Eye (tissue), 1 donor: Measurements from ENCODE around the gene RASSF9.
A peak's percentile ranks its signal among the peaks of the same experiment; 100 is the strongest.

Source experiments
- DNase-seq: peaks from one replicate; pipeline ENCODE4 v3.0.0-alpha.2; 2015

RASSF9 gene

GRCh38 chr12:85821206-85821605 is 15.0 kb downstream of the RASSF9 start:
- DNase-seq = no peak

DNA sequence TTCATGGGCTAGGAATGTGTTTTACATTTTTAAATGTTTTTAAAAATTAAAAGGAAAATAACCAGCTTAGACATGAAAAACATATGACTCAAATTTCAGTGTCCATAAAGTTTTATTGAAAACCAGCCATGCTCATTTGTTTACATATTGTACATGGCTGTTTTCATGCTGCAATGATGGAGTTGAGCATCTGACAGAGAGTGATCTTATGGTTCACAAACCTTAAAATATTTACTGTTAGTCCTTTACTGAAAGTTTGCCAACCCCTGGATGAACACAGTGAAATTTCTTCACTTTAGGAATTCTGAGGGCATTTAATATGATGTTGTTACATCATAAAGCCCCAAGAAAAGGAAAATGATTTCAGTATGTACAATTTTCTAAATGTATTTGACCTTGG is 16.1 kb downstream of the RASSF9 start:
- DNase-seq = no peak

DNA sequence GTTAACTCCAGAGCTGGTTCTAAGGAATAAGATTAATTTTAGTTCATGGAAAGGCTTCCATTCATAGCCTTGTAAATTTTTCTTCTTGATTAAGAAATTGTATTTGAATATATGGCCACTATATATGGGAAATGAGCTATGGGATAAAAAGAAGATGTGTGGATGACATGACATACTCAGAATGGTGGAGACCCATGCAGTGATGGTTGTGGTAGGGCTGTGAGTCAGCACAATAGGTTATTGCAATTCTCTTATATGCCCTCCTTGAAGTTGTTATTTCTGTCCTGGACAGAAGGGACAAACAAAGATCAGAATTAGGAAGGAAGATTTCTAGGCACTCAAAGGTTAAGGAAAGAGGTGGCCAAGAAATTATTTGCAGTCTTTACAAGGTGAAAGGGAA is 21.5 kb downstream of the RASSF9 start:
- no peak for DNase-seq

GRCh38 chr12:85814071-85814470 is 22.1 kb downstream of the RASSF9 start:
- DNase-seq = no peak

GRCh38 chr12:85809500-85809899 is 26.7 kb downstream of the RASSF9 start:
- no peak for DNase-seq

- no peak for DNase-seq
Measured at GRCh38 chr12:85807730-85808129, 28.5 kb downstream of the RASSF9 start.

- no peak for DNase-seq
Measured at GRCh38 chr12:85805654-85806053, 30.6 kb downstream of the RASSF9 start.

- DNase-seq = no peak
Measured at GRCh38 chr12:85804663-85805062, 31.5 kb downstream of the RASSF9 start.

GRCh38 chr12:85803923-85804322 is 32.3 kb downstream of the RASSF9 start:
- DNase-seq = no peak

- no peak for DNase-seq
Measured at GRCh38 chr12:85803231-85803630, 33.0 kb downstream of the RASSF9 start.

GRCh38 chr12:85798122-85798521 is 38.1 kb downstream of the RASSF9 start:
- no peak for DNase-seq

DNA sequence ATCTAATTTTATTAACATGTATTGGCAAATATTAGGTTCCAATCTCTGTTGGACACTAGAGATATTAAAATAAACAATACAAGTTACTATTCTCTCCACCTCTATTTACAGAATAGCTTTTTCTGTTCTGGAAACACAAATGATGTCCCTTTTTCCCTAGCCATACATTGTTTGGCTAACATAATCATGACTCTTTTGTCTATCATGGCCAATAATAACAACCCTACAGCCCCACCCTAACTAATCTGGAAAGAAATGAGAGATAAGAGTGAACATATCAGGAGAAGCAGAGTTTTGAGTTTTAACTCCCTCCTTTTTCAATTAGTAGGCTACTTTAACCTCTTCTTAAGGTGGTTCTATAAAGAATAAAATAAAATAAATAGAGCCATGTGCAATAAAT is 40.2 kb downstream of the RASSF9 start:
- no peak for DNase-seq

- peak; percentile 50 for DNase-seq
Measured at GRCh38 chr12:85794531-85794930, 41.7 kb downstream of the RASSF9 start.

DNA sequence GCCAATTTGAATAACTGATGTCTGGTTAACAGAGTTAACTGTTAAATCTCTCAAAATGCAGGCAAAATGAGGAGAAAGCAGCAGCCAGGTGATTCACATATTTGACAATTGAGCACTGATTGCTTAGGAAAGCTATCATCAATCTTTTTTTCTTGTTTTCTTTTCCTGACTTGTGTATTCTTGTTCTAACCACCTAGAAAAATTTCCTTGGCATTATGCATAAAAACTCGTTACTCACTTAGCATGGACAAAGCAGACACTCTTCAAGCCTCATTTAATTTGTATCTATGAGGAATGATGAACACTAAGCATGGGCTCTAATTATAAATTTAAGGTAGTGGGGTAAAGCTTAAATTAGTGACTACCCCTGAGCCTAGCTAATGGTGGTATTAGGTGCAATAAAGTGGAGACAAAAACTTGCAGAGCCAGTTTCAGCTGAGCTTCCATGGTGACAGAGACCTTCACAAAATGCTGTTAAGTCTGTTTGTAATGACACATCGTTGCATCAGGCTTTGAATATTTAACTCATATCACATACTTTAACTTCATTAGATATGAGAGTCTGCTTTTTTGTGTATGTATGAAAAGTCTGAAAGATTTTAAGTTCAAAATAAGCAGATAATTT is 52.0 kb downstream of the RASSF9 start:
- no peak for DNase-seq

DNA sequence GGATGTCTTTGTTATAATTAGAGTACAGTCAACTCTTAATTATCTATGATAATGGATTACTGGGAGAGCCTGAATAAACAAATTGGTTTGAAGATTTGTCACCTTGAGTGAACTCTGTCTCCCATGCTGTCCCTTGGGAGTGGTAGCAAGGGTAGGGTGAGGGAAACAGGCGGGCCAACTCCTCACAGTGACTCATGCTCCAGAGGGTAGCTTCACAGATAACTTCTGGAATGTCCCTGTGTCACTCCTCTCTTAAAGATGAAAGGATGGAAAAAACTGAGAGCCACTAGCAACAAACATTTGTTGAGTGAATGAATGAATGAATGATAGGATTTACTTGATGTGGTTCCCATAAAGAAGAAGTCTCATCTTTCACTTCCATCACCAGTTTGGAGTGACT is 53.5 kb downstream of the RASSF9 start:
- DNase-seq = no peak

DNA sequence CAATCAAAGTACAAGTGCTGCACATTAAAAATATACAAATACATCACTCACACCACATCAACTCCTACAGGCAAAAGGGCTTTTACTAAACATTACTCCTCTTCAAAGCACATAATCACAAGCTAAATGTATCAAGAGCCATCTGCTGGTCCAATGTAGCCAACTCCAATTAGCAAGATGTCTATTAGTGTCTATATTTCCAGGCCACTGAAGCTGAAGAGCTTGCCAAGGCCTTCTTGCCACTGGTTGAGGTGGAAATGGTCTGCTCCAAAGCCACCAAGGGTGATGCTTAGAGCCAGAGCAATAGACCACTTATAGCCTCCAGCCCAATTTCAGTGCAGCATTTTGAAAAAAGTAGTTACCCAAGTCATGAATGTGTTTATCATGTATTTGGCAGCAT is 54.4 kb downstream of the RASSF9 start:
- peak; percentile 70 for DNase-seq

DNA sequence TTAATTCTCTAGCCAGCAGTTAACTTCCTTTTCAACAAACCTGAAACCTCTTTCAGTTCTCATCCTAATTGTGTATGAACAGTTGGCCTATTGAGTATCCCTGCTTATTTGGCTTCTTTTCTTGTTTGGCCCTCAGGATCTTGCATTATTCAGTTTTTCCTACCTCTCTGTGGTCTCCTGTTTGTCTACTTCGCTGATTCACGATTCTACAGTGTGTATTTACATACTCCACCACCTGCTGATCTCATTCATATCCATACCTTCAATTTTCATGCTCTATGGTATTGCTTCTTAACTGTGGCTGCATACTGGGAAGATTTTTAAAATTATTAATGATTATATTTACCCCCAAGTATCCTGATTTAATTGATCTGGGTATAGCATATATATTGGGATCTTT is 56.4 kb downstream of the RASSF9 start:
- DNase-seq = no peak

GRCh38 chr12:85775091-85775490 is 61.1 kb downstream of the RASSF9 start:
- DNase-seq = no peak

DNA sequence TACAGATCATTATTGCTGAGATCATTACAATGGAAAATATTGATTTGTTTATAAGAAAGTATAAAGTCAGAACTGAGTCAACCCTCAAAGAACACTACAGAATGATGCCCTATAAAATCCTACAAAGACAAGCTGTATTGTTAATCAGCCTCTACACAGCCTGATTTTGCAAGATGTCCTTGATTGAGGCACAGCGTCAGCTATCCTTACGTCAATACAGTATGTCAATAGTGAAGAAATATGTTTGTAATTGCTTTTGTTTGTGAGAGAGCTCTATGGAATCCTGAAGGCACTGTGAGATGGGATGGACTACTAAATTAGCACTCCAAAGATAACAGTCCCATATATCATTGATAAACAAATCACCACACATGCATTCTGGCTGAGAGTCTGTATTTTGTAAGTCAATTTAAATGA is 70.7 kb downstream of the RASSF9 start:
- no peak for DNase-seq

DNA sequence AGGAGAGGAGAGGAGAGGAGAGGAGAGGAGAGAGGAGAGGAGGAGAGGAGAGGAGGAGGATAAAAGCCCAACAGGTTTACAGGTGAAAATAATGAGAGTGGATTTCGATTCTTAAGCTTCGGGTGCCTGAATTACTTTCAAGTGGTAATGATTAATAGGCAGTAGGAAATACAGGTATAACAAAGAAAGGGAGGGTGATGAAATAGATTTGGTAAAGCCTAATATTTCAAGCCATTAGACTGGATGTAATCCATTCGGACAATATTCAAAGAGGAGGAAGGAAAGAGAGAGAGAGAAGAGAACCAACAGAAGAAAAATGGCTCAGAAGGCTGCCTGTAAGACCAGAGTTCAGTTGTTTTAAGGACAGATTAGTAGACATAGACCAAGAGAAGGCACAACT is 76.6 kb downstream of the RASSF9 start:
- DNase-seq = no peak

DNA sequence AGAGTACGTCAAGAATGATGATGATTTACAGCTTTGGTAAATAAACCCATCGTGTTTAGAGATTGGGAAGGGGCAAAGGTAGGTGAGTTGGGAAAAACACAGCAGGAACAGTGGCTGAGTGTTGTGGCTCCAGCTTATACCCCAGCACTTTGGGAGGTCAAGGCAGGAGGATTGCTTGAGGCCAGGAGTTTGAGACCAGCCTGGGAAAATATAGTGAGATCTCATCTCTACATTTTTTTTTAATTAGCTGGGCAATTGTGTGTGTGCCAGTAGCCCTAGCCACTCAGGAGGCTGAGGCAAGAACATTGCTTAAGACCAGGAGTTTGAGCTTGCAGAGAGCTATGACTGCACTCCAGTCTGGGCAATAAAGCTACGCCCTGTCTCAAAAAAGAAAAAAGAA is 77.1 kb downstream of the RASSF9 start:
- no peak for DNase-seq

GRCh38 chr12:85755760-85756159 is 80.4 kb downstream of the RASSF9 start:
- no peak for DNase-seq
